ENCODE results near the gene CPNE6.

CPNE6 gene

GRCh38 chr14:24077086-24077485, 5.7 kb downstream of the CPNE6 start (continued):
- no peak for TF ChIP-seq ZNF155 (tag by site-specific recombination; IDR thresholded peaks at IDR 0.05)

DNA sequence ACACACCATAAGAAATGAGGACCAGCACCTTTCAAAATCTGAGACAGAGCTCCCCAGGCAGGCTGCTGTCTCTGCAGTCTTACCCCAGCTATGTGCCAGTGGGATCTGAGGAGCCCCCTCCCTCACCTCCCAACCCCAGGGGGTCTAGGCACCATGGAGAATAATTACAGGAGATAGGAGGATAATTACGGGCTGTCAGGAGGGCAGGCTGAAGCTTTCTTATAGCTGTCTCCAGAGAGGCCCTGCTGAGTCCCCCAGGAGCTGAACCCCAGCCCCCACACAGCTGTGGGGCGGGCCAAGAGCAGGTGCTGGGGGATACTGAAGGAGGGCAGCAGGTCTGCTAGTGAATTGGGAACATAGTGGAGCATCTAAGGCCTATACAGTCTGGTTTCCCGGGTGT, 6.8 kb downstream of the CPNE6 start:
- Histone ChIP-seq H3K36me3 (ENCODE audit: control insufficient read depth in 2 of 2, insufficient read depth in 1 of 2, low read length in 2 of 2) (no peaks in the 10 kb centered on the region), H3K27ac (ENCODE audit: extremely low read depth, low read depth, low read length) (no peak overlapping the region), H3K4me3 (ENCODE audit: low read depth, low read length) (no peak overlapping the region), H3K9me3 (ENCODE audit: control insufficient read depth, insufficient read depth, low read depth, low read length) (no peaks in the 10 kb centered on the region), H3K4me1 (ENCODE audit: control insufficient read depth, insufficient read depth, low read length) (peaks cover 10% of the 10 kb centered on the region)
- POLR2A ChIA-PET, result interaction anchor here (0.8 kb wide), 1 partner anchor 16 kb away, joined by 3 read pairs; the partner anchor contains the start of gene PCK2
- TF ChIP-seq GLIS1 (tag by site-specific recombination; IDR thresholded peaks at IDR 0.05), result peak; percentile 94
- peak; percentile 96 for TF ChIP-seq SP7 (tag by site-specific recombination; IDR thresholded peaks at IDR 0.05)
- no peak for TF ChIP-seq ZNF701 (tag by site-specific recombination; IDR thresholded peaks at IDR 0.05)
- no peak for TF ChIP-seq FEZF1 (tag by site-specific recombination; IDR thresholded peaks at IDR 0.05)
- no peak for TF ChIP-seq OVOL3 (tag by site-specific recombination; IDR thresholded peaks at IDR 0.05)
- peak; percentile 90 for TF ChIP-seq ZIC2 (tag by site-specific recombination; IDR thresholded peaks at IDR 0.05)
- CTCF ChIA-PET, result interaction anchor here (0.6 to 6.0 kb wide), 3 partner anchors 14 to 29 kb away, joined by 3 to 77 read pairs (median 4); partner anchors contain the start of gene PCK2

DNA sequence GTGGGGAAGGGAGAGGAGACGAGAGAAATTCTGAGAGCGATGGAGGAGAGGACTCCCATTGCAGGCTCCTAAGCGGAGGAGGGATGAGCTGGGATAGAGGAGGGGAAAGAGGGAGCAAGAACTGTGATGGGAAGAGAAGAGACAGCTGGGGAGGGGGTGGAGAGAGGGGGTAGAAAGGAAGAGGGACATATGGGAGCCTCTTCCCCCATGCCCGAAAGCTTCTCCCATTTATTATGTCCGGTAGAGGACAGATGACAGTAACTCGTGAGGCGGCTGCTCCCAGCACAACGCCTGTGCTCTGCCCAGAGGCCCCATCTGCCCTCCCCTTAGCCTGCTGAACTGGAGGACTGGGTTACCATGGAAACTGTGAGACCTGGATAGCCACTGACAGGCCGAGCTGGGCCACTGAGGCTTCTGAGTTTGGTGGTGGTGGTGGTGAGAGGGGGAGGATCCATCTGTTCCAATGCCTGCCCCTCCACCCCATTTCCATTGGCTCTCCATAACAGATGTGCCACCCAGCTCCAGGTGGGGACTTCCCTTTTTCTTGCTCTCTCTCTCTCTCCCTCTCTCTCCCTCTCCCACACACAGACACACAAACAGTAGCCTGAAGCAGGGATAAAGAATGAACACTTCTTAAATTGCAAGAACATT, 8.3 kb downstream of the CPNE6 start:
- Histone ChIP-seq H3K4me1 (ENCODE audit: control insufficient read depth, insufficient read depth, low read length) (peaks cover 10% of the 10 kb centered on the region), H3K36me3 (ENCODE audit: control insufficient read depth in 2 of 2, insufficient read depth in 1 of 2, low read length in 2 of 2) (no peaks in the 10 kb centered on the region), H3K4me3 (ENCODE audit: low read depth, low read length) (no peak overlapping the region), H3K9me3 (ENCODE audit: control insufficient read depth, insufficient read depth, low read depth, low read length) (no peaks in the 10 kb centered on the region), H3K27ac (ENCODE audit: extremely low read depth, low read depth, low read length) (no peak overlapping the region)
- ChIA-PET CTCF (interaction anchor here (0.5 to 6.0 kb wide), 5 partner anchors 12 to 491 kb away, joined by 3 to 77 read pairs (median 3); partner anchors contain the start of gene PCK2), POLR2A (interaction anchor here (1.0 to 3.7 kb wide), 8 partner anchors 9 to 67 kb away, joined by 3 to 27 read pairs (median 6); partner anchors contain the start of genes PCK2 and PSME2)
- TF ChIP-seq ZNF114 (tag by site-specific recombination; IDR thresholded peaks at IDR 0.05) (no peak), ZBTB48 (tag by site-specific recombination; IDR thresholded peaks at IDR 0.05) (no peak), SP3 (tag by site-specific recombination; IDR thresholded peaks at IDR 0.05) (peak; percentile 51; the same call in 1 of the 2 replicates), SP2 (tag by site-specific recombination; IDR thresholded peaks at IDR 0.05) (peak; percentile 58), ZNF24 (tag by site-specific recombination; IDR thresholded peaks at IDR 0.05) (no peak), EGR2 (tag by site-specific recombination; IDR thresholded peaks at IDR 0.05; ENCODE audit: low read depth) (0 out of 2 replicates have a peak, but pooled peaks have one; percentile 15), ZNF239 (tag by site-specific recombination; IDR thresholded peaks at IDR 0.05) (no peak), AEBP2 (tag by site-specific recombination; IDR thresholded peaks at IDR 0.05; ENCODE audit: borderline replicate concordance) (no peak), ZNF202 (tag by site-specific recombination; IDR thresholded peaks at IDR 0.05; ENCODE audit: borderline replicate concordance) (no peak), ZNF341 (tag by site-specific recombination; IDR thresholded peaks at IDR 0.05; ENCODE audit: low read depth) (peak; percentile 96)
- TF ChIP-seq, protein P1, sequence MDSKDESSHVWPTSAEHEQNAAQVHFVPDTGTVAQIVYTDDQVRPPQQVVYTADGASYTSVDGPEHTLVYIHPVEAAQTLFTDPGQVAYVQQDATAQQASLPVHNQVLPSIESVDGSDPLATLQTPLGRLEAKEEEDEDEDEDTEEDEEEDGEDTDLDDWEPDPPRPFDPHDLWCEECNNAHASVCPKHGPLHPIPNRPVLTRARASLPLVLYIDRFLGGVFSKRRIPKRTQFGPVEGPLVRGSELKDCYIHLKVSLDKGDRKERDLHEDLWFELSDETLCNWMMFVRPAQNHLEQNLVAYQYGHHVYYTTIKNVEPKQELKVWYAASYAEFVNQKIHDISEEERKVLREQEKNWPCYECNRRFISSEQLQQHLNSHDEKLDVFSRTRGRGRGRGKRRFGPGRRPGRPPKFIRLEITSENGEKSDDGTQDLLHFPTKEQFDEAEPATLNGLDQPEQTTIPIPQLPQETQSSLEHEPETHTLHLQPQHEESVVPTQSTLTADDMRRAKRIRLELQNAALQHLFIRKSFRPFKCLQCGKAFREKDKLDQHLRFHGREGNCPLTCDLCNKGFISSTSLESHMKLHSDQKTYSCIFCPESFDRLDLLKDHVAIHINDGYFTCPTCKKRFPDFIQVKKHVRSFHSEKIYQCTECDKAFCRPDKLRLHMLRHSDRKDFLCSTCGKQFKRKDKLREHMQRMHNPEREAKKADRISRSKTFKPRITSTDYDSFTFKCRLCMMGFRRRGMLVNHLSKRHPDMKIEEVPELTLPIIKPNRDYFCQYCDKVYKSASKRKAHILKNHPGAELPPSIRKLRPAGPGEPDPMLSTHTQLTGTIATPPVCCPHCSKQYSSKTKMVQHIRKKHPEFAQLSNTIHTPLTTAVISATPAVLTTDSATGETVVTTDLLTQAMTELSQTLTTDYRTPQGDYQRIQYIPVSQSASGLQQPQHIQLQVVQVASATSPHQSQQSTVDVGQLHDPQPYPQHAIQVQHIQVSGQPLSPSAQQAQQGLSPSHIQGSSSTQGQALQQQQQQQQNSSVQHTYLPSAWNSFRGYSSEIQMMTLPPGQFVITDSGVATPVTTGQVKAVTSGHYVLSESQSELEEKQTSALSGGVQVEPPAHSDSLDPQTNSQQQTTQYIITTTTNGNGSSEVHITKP (tag by site-specific recombination; IDR thresholded peaks at IDR 0.05), result peak; percentile 53; the same call in 1 of the 2 replicates
- TF ChIP-seq, protein P2, sequence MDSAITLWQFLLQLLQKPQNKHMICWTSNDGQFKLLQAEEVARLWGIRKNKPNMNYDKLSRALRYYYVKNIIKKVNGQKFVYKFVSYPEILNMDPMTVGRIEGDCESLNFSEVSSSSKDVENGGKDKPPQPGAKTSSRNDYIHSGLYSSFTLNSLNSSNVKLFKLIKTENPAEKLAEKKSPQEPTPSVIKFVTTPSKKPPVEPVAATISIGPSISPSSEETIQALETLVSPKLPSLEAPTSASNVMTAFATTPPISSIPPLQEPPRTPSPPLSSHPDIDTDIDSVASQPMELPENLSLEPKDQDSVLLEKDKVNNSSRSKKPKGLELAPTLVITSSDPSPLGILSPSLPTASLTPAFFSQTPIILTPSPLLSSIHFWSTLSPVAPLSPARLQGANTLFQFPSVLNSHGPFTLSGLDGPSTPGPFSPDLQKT (IDR thresholded peaks at IDR 0.05; ENCODE audit: borderline replicate concordance, low read depth, low read length), result no peak

Measured in HEK293 (cell line).